Neuron (in vitro differentiated cells): ENCODE results near the gene SKIC2.
A peak's percentile ranks its signal among the peaks of the same experiment; 100 is the strongest.
"Not testable (repeated sequence)": the region's sequence is repeated elsewhere in the genome, so short reads cannot be mapped to it uniquely, and the experiment has no call there.

Source experiments
- H2AFZ ChIP-seq: one replicate; pipeline ENCODE4 v1.6.1; 2013; ENCODE audit warnings: low read depth, mild to moderate bottlenecking, inconsistent platforms, low read length, moderate library complexity
- H3K27me3 ChIP-seq: one replicate; pipeline ENCODE4 v1.6.1; 2013; ENCODE audit warnings: low read length; ENCODE audit not compliant: insufficient read depth
- H3K36me3 ChIP-seq: one replicate; pipeline ENCODE4 v1.6.1; 2013; ENCODE audit warnings: low read length; ENCODE audit not compliant: insufficient read depth
- H3K4me1 ChIP-seq: one replicate; pipeline ENCODE4 v1.6.1; 2013; ENCODE audit warnings: low read length; ENCODE audit not compliant: insufficient read depth
- H3K4me3 ChIP-seq: 2 replicates; pipeline ENCODE4 v1.5.1; 2013; ENCODE audit warnings: mild to moderate bottlenecking, low read length, moderate library complexity
- H3K9me3 ChIP-seq: one replicate; pipeline ENCODE4 v1.6.1; 2013; ENCODE audit warnings: low read length

Gene SKIC2

DNA sequence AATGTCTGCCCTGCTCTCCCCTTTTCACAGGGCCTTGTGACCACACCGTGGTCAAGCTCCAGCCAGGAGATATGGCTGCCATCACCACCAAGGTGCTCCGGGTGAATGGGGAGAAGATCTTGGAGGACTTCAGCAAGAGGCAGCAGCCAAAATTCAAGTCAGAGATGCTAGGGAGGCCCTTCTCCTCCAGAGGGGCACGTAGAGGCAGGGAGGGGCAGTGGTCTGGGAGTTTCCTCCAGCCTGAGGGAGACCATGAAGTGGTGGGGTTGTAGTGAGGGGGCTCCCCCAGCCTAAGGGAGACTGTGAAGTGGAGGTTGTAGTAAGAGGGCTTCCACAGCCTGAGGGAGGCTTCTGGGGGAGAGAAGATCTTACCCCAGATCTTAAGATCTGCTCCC lies 8.9 kb downstream of the SKIC2 start:
- H3K4me1 ChIP-seq, result peaks cover 12% of the 10 kb centered on the region
- H3K9me3 ChIP-seq, result no peaks in the 10 kb centered on the region
- no peaks in the 10 kb centered on the region for H3K27me3 ChIP-seq
- no peak overlapping the region for H2AFZ ChIP-seq
- peaks cover 64% of the 10 kb centered on the region for H3K36me3 ChIP-seq
- H3K4me3 ChIP-seq, result no peak overlapping the region

DNA sequence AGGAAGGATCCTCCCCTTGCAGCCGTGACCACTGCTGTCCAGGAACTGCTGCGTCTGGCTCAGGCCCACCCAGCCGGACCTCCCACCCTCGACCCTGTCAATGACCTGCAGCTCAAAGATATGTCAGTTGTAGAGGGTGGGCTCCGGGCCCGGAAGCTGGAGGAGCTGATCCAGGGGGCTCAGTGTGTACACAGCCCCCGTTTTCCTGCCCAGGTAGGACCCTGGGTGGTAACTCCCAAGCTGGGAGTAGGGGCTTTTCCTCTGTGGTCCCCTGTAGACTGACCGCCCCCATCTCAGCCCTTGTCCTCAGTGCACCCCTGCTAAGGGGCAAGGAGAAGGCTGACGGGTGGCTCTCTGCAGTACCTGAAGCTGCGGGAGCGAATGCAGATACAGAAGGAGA lies 9.4 kb downstream of the SKIC2 start:
- H3K4me3 ChIP-seq, result no peak overlapping the region
- H3K9me3 ChIP-seq, result no peaks in the 10 kb centered on the region
- no peak overlapping the region for H2AFZ ChIP-seq
- H3K36me3 ChIP-seq, result peaks cover 60% of the 10 kb centered on the region
- H3K27me3 ChIP-seq, result no peaks in the 10 kb centered on the region
- peaks cover 16% of the 10 kb centered on the region for H3K4me1 ChIP-seq

DNA sequence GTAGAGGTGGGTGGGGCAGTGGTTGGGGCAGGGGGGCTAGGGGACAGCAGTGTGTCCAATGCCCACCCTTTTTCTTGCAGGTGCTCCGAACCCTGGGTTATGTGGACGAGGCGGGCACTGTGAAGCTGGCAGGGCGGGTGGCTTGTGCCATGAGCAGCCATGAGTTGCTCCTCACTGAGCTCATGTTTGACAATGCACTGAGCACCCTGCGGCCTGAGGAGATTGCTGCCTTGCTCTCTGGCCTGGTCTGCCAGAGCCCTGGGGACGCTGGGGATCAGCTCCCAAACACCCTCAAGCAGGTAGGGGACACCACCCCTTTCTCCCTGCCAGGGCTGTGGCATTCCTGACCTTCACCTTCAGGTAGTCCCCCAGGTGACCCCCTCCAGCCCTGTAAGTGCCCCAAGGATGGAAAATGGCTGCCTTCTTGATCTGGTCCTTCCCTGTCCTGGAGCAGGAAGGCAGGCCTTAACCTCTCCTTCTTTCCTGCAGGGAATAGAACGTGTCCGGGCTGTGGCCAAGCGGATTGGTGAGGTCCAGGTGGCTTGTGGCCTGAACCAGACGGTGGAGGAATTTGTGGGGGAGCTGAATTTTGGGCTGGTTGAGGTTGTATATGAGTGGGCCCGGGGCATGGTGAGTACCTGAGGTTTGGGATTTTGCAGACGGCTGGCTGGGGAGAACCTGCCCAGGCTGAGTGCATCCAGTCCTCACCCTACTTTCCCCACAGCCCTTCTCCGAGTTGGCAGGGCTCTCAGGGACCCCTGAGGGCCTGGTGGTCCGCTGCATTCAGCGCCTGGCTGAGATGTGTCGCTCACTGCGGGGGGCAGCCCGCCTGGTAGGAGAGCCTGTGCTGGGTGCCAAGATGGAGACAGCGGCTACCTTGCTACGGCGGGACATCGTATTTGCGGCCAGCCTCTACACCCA lies 10.1 kb downstream of the SKIC2 start:
- H3K4me3 ChIP-seq, result no peak overlapping the region
- no peaks in the 10 kb centered on the region for H3K9me3 ChIP-seq
- peaks cover 53% of the 10 kb centered on the region for H3K36me3 ChIP-seq
- H2AFZ ChIP-seq, result no peak overlapping the region
- no peaks in the 10 kb centered on the region for H3K27me3 ChIP-seq
- peaks cover 17% of the 10 kb centered on the region for H3K4me1 ChIP-seq

DNA sequence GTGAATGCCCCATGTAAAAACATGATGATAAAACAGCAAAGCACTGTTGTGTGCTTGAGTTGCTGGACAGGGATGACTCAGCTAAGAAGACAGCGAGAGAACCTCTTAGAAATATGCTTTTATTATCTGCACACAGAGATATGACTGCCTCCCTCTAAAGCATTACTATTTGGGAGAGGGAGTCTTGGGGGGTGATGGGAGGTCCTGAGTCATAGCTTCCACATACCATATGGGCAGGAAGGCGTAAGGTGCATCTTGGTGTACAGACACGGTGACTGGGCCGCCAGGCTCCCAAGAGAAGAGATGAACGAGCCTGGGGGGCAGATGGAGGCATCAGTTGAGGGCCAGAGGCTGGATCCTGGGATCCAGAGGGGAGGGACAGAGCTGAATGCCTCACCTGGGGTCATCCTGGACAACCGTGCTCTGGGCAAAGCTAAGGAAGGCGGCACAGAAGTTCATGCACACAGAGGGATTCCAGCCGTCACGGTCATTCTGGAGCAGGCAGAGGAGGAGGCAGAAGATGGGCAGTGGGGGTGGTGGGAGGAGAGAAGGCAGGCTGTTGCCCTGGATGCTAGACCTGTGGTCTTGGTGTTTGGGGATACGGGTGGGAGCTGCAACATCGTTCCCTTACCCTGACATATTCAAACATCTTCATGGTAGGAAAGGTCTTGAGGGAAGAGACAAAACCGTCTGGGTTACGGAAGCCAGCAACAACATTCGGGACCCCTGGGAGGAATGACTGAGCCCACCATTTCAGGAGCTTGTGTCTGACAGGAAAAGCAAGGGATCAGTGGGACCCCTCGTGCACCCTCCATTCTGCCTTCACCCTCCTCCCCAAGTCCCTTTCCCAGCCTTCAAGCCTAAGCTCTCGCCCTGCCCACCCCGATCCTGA lies 11.0 kb downstream of the SKIC2 start:
- Histone ChIP-seq H3K4me3 (no peak overlapping the region), H3K36me3 (peaks cover 49% of the 10 kb centered on the region), H3K27me3 (no peaks in the 10 kb centered on the region), H3K4me1 (peaks cover 17% of the 10 kb centered on the region), H3K9me3 (no peaks in the 10 kb centered on the region), H2AFZ (no peak overlapping the region)

DNA sequence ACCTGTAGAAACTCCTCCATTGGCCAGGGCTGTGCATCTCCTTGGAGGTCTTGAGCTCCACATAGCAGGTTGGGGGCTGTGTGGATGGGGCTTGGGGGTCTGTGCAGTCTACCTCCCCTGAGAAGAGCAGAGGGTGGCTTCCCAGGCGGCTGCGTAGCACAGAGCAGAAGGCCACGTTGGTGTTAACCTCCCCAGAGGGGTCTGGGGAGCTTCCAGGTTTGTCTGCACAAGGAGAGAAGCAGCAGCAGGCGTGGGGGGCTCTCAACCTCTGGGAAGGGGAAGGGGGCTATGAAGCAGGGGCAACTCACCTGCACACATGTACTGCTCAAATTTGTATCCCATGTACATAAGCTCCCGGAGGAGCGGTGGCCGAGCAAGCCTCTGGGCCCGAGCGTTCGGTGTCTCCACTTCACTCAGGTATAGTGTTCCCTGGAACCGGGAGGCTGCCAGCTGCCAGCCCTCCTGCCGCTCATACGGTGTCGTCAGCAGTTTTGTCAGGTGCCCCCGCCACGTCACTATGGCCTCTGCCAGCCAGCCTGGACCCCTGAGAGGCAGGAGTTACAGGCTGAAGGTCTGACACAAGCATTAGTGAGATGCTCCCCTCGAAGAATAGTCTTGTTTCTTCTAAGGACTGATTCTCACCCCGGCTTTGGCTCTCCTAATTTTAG lies 11.8 kb downstream of the SKIC2 start:
- peak overlapping the region; percentile 56 for H3K4me3 ChIP-seq
- peaks cover 17% of the 10 kb centered on the region for H3K4me1 ChIP-seq
- H3K27me3 ChIP-seq, result no peaks in the 10 kb centered on the region
- H2AFZ ChIP-seq, result no peak overlapping the region
- no peaks in the 10 kb centered on the region for H3K9me3 ChIP-seq
- peaks cover 45% of the 10 kb centered on the region for H3K36me3 ChIP-seq

DNA sequence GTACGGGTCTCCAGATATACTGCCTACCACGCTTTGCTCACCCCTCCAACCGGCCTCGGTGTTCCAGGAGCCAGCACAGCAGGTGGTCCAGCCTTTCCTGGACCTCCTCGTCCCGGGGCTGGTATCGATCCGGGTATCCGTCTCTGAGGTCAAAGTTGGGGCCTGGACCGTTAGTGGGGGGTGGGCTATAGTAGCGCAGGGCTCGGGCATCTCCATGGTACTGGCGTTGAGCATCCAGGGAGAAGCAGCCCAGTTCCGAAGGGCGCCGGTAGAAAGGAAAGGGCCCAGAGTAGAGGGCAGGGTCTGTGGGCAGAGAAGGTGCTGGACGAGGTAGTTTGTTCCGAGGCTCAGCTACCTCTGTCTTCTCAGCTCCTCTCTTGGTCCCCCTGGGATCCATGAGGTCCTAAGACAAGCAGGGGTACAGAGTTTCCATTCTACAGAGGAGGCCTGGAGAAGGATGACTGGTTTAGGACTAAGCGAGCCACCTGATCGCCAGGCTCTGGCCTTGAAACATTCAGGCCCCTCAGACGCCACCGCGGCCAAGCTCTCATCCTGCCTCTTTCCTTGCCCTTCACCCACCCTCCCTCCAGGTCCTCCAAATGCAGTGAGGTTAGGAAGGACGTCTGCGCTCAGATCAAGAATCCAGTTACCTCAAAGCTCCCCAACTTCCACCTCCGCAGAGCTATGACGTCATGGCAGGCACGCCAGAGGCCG lies 12.5 kb downstream of the SKIC2 start:
- peaks cover 41% of the 10 kb centered on the region for H3K36me3 ChIP-seq
- no peaks in the 10 kb centered on the region for H3K27me3 ChIP-seq
- H2AFZ ChIP-seq, result peak overlapping the region; percentile 72
- H3K9me3 ChIP-seq, result no peaks in the 10 kb centered on the region
- peak overlapping the region; percentile 56 for H3K4me3 ChIP-seq
- peaks cover 17% of the 10 kb centered on the region for H3K4me1 ChIP-seq

DNA sequence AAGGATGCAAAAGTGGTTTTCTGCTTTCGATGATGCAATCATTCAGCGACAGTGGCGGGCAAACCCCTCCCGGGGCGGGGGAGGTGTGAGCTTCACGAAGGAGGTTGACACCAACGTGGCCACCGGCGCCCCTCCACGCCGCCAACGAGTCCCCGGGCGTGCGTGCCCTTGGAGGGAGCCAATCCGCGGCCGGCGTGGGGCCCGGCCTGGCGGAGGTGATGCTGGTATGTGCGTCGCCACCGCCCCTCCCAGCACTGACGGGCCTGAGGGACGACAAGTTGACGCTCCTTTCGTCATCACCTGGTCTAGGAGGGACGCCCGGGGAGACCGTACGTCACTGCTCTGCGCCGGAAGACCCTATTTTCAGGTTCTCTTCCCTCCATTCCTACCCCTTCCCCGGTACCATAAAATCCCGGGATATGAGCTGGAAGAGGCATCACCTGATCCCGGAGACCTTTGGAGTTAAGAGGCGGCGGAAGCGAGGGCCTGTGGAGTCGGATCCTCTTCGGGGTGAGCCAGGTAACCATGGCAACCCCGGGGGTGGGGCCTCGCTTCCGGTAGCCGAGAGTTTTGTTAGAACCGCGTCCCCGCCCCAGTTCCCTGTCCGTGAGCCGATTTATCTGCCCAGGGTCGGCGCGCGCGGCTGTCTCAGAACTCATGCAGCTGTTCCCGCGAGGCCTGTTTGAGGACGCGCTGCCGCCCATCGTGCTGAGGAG lies 13.2 kb downstream of the SKIC2 start, which contains the start of gene DXO:
Gene DXO (minus strand): TSS at position 146 of the 716 bp plus-strand sequence. CDS start 463 bp downstream, outside the sequence.
- H3K4me3 ChIP-seq, result peak within 1 kb of the TSS; percentile 56
- H3K36me3 ChIP-seq, result peaks cover 33% of the 10 kb centered on the region
- H3K9me3 ChIP-seq, result no peaks in the 10 kb centered on the region
- H3K4me1 ChIP-seq, result peaks cover 17% of the 10 kb centered on the region
- H3K27me3 ChIP-seq, result no peaks in the 10 kb centered on the region
- H2AFZ ChIP-seq, result peak within 1 kb of the TSS; percentile 72

DNA sequence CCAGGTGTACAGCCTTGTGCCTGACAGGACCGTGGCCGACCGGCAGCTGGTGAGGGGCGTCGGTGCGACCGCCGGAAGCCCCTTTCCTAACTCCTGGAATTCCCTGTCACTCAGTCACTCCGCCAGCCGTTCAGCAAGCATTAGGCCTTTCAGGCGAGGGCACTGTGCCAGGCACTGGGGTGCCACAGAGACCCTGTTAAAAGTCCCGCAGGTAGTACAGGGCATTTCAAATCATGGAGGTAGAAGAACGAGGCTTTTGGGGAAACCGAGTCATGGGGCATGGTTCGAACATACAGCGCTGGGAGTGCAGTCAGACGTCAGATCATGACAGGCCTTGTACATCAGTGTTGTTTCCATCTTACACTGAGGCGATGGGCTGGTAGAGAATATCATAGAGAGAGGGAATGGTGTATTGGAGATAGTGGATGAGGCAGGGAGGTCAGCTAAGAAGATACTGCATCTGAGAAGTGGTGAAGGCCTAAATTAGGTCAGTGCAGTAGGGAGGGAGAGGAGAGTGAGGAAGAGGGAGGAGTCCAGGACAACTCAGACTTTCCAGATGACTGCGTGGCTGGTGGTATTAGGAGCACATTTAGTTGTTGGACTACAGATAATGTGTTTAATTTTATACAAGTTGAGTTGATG lies 13.9 kb downstream of the SKIC2 start:
- Histone ChIP-seq H3K9me3 (no peaks in the 10 kb centered on the region), H3K4me3 (peak overlapping the region; percentile 56), H3K4me1 (peaks cover 17% of the 10 kb centered on the region), H3K36me3 (peaks cover 27% of the 10 kb centered on the region), H3K27me3 (no peaks in the 10 kb centered on the region), H2AFZ (peak overlapping the region; percentile 72)

DNA sequence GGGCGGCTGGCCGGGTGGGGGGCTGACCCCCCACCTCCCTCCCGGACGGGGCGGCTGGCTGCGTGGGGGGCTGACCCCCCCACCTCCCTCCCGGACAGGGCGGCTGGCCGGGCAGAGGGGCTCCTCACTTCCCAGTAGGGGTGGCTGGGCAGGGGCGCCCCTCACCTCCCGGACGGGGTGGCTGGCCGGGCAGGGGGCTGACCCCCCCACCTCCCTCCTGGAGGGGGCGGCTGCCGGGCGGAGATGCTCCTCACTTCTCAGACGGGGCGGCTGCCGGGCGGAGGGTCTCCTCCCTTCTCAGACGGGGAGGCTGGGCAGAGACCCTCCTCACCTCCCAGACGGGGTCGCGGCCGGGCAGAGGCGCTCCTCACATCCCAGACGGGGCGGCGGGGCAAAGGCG lies 17.1 kb downstream of the SKIC2 start:
- H3K27me3 ChIP-seq, H2AFZ ChIP-seq, H3K9me3 ChIP-seq, H3K4me3 ChIP-seq: not testable (repeated sequence)
- H3K4me1 ChIP-seq, result peaks cover 15% of the 10 kb centered on the region
- H3K36me3 ChIP-seq, result peaks cover 18% of the 10 kb centered on the region

DNA sequence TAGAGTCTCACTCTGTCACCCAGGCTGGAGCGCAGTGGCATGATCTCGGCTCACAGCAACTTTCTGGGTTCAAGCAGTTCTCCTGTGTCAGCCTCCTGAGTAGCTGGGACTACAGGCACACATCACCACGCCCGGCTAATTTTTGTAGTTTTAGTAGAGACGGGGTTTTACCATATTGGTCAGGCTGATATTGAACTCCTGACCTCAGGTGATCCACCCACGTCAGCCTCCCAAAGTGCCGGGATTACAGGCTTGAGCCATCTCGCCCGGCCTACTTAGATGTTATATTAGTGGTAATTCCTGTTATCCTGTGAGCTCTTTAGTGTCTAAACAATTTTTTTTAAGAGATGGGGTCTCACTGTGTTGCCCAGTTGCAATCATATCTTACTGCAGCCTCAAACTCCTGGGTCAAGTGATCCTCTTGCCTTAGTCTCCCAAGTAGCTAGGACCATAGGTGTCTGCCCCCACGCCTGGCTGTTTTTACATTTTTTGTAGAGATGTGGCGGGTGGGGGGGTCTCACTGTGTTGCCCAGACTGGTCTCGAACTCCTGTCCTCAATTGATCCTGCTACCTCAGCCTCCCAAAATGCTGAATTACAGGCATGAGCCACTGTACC lies 18.9 kb downstream of the SKIC2 start:
- no peak overlapping the region for H3K4me3 ChIP-seq
- H3K4me1 ChIP-seq, result peaks cover 5% of the 10 kb centered on the region
- no peaks in the 10 kb centered on the region for H3K9me3 ChIP-seq
- peaks cover 18% of the 10 kb centered on the region for H3K36me3 ChIP-seq
- H3K27me3 ChIP-seq, result no peaks in the 10 kb centered on the region
- H2AFZ ChIP-seq, result no peak overlapping the region

DNA sequence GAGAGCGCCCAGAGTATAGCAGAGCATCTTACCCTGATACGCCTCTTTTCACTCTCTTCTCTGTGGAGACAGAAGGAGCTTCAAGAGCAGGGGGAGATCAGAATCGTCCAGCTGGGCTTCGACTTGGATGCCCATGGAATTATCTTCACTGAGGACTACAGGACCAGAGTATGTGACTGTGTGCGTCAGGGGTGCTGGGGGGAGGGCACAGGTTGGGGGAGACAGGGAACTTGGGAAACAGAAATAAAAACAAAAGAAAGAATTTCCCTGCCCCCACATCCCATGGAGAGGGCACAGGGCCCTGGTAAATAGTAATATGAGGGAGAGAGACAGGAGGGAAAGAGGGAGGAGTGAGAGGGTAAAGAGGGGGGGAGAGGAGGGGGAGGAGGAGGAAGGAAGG lies 19.9 kb downstream of the SKIC2 start:
- Histone ChIP-seq H3K9me3 (no peaks in the 10 kb centered on the region), H3K4me3 (no peak overlapping the region), H2AFZ (no peak overlapping the region), H3K27me3 (no peaks in the 10 kb centered on the region), H3K4me1 (no peaks in the 10 kb centered on the region), H3K36me3 (peaks cover 18% of the 10 kb centered on the region)
